ENCODE measurements around the gene PAPPA2. TPM values are rescaled to one million over a fixed set of nuclear protein-coding genes. Genes with fewer than 3 reads are reported as not detected.

Gene PAPPA2
- total and polyA plus RNA-seq, 7 experiments from 2014 or later, result 0.07 to 0.29 (median 0.21) TPM; not detected in 4

DNA sequence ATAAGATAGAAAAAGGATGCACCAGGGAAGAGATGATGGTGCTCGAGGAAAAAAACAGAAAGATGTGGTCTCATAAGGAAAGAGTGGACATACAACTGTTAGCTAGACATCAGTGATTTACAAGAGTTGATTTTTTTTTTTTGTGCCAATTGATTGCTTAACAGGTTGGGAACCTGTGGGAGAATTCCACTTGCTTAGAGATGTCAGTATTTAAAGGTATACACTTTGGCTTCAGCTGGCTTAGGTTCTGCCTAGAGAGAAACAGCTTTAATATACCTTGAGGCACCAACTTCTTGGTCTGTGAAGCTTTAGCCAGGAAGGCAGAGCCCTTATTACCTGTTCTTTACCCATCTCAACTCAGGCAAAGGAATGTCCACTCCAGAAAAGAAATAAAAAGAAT lies 303.8 kb downstream of the PAPPA2 start:
- Histone ChIP-seq H3K4me1 (ENCODE audit: control insufficient read depth in 2 of 2, insufficient read depth in 2 of 2, low read length in 2 of 2) (no peaks in the 10 kb centered on the region), H3K36me3 (ENCODE audit: control insufficient read depth in 2 of 3, insufficient read depth in 3 of 3, low read length in 3 of 3) (no peaks in the 10 kb centered on the region), H3K9me3 (ENCODE audit: control insufficient read depth in 2 of 3, low read length in 3 of 3) (no peaks in the 10 kb centered on the region), H3K27ac (ENCODE audit: low read depth, low read length) (no peak overlapping the region), H3K27me3 (ENCODE audit: control insufficient read depth in 2 of 2, insufficient read depth in 2 of 2, low read length in 2 of 2) (no peaks in the 10 kb centered on the region), H3K4me3 (ENCODE audit: low read length) (no peak overlapping the region)
- ATAC-seq (no peak), DNase-seq (no peak)
- Mint-ChIP-seq H3K27ac (no peak overlapping the region), H3K4me1 (no peaks in the 10 kb centered on the region), H3K36me3 (no peaks in the 10 kb centered on the region), H3K4me3 (no peak overlapping the region), H3K9me3 (peaks cover 0 to 9% (median 3%) of the 10 kb centered on the region in 11 donors), H3K27me3 (peaks cover 0 to 18% (median 4%) of the 10 kb centered on the region in 5 donors)
- intact Hi-C loops (cut with micrococcal nuclease), result no loop called here
- POLR2A ChIA-PET, result no interaction called here
- CTCF ChIA-PET, result interaction anchor here (0.7 kb wide), 1 partner anchor 141 kb away, joined by 3 read pairs; no protein-coding TSS in a partner anchor

- H3K4me3 Mint-ChIP-seq, result no peak overlapping the region
Observed at GRCh38 chr1:176767714-176768136, 304.8 kb downstream of the PAPPA2 start.

DNA sequence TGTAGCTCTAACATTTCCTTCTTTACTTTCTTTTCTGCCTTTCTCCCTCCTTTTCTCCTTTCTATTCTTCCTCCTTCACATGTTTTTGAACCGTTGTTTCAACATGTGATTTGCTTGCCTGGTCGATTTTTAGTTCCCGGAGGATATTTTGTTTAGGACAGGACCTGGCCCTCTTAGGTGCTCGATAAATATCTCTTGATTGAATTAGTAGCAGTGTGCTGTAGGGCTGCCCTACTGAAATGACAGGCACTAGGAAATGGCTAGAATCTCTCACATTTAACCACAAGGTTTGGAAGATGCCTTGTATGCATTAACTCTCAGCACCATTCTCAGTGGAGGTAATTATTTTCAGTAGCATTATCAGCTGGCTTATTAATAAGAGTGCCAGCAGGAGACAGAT lies 305.6 kb downstream of the PAPPA2 start:
- Mint-ChIP-seq H3K4me3 (no peak overlapping the region), H3K9me3 (peaks cover 0 to 9% (median 3%) of the 10 kb centered on the region in 11 donors), H3K27ac (peak overlapping the region in 1 of 9 donors; percentile 20), H3K36me3 (no peaks in the 10 kb centered on the region), H3K27me3 (peaks cover 0 to 18% (median 4%) of the 10 kb centered on the region in 5 donors), H3K4me1 (no peaks in the 10 kb centered on the region)
- Histone ChIP-seq H3K4me3 (ENCODE audit: low read length) (no peak overlapping the region), H3K27me3 (ENCODE audit: control insufficient read depth in 2 of 2, insufficient read depth in 2 of 2, low read length in 2 of 2) (no peaks in the 10 kb centered on the region), H3K4me1 (ENCODE audit: control insufficient read depth in 2 of 2, insufficient read depth in 2 of 2, low read length in 2 of 2) (no peaks in the 10 kb centered on the region), H3K27ac (ENCODE audit: low read depth, low read length) (no peak overlapping the region), H3K36me3 (ENCODE audit: control insufficient read depth in 2 of 3, insufficient read depth in 3 of 3, low read length in 3 of 3) (no peaks in the 10 kb centered on the region), H3K9me3 (ENCODE audit: control insufficient read depth in 2 of 3, low read length in 3 of 3) (no peaks in the 10 kb centered on the region)
- ATAC-seq (no peak), DNase-seq (no peak)
- intact Hi-C loops (cut with micrococcal nuclease), result no loop called here
- ChIA-PET POLR2A (no interaction called here), CTCF (no interaction called here)

More at GRCh38 chr1:176767714-176768136, 304.8 kb downstream of the PAPPA2 start:
- intact Hi-C loops (cut with micrococcal nuclease), result no loop called here
- H3K4me1 ChIP-seq (ENCODE audit: control insufficient read depth in 2 of 2, insufficient read depth in 2 of 2, low read length in 2 of 2), result no peaks in the 10 kb centered on the region
- H3K27ac ChIP-seq (ENCODE audit: low read depth, low read length), result no peak overlapping the region
- POLR2A ChIA-PET, result no interaction called here
- no peaks in the 10 kb centered on the region for H3K36me3 Mint-ChIP-seq
- H3K36me3 ChIP-seq (ENCODE audit: control insufficient read depth in 2 of 3, insufficient read depth in 3 of 3, low read length in 3 of 3), result no peaks in the 10 kb centered on the region
- DNase-seq, result no peak
- H3K9me3 Mint-ChIP-seq, result peaks cover 0 to 9% (median 2%) of the 10 kb centered on the region in 11 donors
- H3K9me3 ChIP-seq (ENCODE audit: control insufficient read depth in 2 of 3, low read length in 3 of 3), result no peaks in the 10 kb centered on the region
- H3K27ac Mint-ChIP-seq, result no peak overlapping the region
- H3K27me3 ChIP-seq (ENCODE audit: control insufficient read depth in 2 of 2, insufficient read depth in 2 of 2, low read length in 2 of 2), result no peaks in the 10 kb centered on the region
- no peak for ATAC-seq
- H3K4me3 ChIP-seq (ENCODE audit: low read length), result no peak overlapping the region
- CTCF ChIA-PET, result no interaction called here
- H3K4me1 Mint-ChIP-seq, result no peaks in the 10 kb centered on the region
- H3K27me3 Mint-ChIP-seq, result peaks cover 0 to 18% (median 4%) of the 10 kb centered on the region in 5 donors

DNA sequence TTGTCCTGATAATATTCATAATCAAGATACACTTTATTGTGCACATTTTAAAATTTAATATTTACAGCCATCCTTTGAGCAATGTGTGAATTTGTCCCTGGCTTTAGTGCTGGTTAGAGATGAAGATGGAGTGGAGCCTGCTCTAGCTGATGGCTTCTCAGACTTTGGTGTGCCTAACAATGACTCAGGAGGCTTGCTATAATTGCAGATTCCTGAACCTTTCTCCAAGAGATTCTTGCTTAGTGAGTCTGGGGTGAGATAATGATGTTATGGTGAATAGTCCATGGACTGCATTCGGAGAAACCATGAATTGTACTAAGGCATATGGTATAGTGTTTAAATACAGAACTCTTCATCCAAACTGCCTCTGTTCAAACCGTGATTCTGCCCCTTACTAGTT lies 307.1 kb downstream of the PAPPA2 start:
- Mint-ChIP-seq H3K9me3 (peaks cover 0 to 11% (median 3%) of the 10 kb centered on the region in 11 donors), H3K27me3 (peaks cover 0 to 22% (median 4%) of the 10 kb centered on the region in 5 donors), H3K36me3 (peaks cover 0 to 5% (median 0%) of the 10 kb centered on the region in 5 donors), H3K4me3 (no peak overlapping the region), H3K4me1 (no peaks in the 10 kb centered on the region), H3K27ac (no peak overlapping the region)
- no peaks in the 10 kb centered on the region for H3K4me1 ChIP-seq (ENCODE audit: control insufficient read depth in 2 of 2, insufficient read depth in 2 of 2, low read length in 2 of 2)
- CTCF ChIA-PET, result no interaction called here
- no peak overlapping the region for H3K4me3 ChIP-seq (ENCODE audit: low read length)
- no peaks in the 10 kb centered on the region for H3K36me3 ChIP-seq (ENCODE audit: control insufficient read depth in 2 of 3, insufficient read depth in 3 of 3, low read length in 3 of 3)
- intact Hi-C loops (cut with micrococcal nuclease), result no loop called here
- no peaks in the 10 kb centered on the region for H3K9me3 ChIP-seq (ENCODE audit: control insufficient read depth in 2 of 3, low read length in 3 of 3)
- POLR2A ChIA-PET, result no interaction called here
- ATAC-seq (no peak), DNase-seq (no peak)
- H3K27me3 ChIP-seq (ENCODE audit: control insufficient read depth in 2 of 2, insufficient read depth in 2 of 2, low read length in 2 of 2), result no peaks in the 10 kb centered on the region
- no peak overlapping the region for H3K27ac ChIP-seq (ENCODE audit: low read depth, low read length)

- H3K36me3 Mint-ChIP-seq, result peaks cover 0 to 5% (median 0%) of the 10 kb centered on the region in 5 donors
- ChIA-PET CTCF (no interaction called here), POLR2A (no interaction called here)
- peaks cover 0 to 14% (median 3%) of the 10 kb centered on the region in 11 donors for H3K9me3 Mint-ChIP-seq
- Histone ChIP-seq H3K27me3 (ENCODE audit: control insufficient read depth in 2 of 2, insufficient read depth in 2 of 2, low read length in 2 of 2) (no peaks in the 10 kb centered on the region), H3K4me3 (ENCODE audit: low read length) (no peak overlapping the region), H3K27ac (ENCODE audit: low read depth, low read length) (no peak overlapping the region), H3K9me3 (ENCODE audit: control insufficient read depth in 2 of 3, low read length in 3 of 3) (no peaks in the 10 kb centered on the region), H3K36me3 (ENCODE audit: control insufficient read depth in 2 of 3, insufficient read depth in 3 of 3, low read length in 3 of 3) (no peaks in the 10 kb centered on the region), H3K4me1 (ENCODE audit: control insufficient read depth in 2 of 2, insufficient read depth in 2 of 2, low read length in 2 of 2) (no peaks in the 10 kb centered on the region)
- H3K4me1 Mint-ChIP-seq, result no peaks in the 10 kb centered on the region
- DNase-seq, result no peak
- no peak overlapping the region for H3K27ac Mint-ChIP-seq
- no peak for ATAC-seq
- peaks cover 0 to 17% (median 5%) of the 10 kb centered on the region in 5 donors for H3K27me3 Mint-ChIP-seq
- intact Hi-C loops (cut with micrococcal nuclease), result no loop called here
- H3K4me3 Mint-ChIP-seq, result no peak overlapping the region
Observed at GRCh38 chr1:176773038-176773437, 310.1 kb downstream of the PAPPA2 start.

- ChIA-PET CTCF (no interaction called here), POLR2A (no interaction called here)
- no peak overlapping the region for H3K4me3 ChIP-seq (ENCODE audit: low read length)
- peaks cover 0 to 5% (median 0%) of the 10 kb centered on the region in 5 donors for H3K36me3 Mint-ChIP-seq
- H3K27ac Mint-ChIP-seq, result no peak overlapping the region
- no peaks in the 10 kb centered on the region for H3K27me3 ChIP-seq (ENCODE audit: control insufficient read depth in 2 of 2, insufficient read depth in 2 of 2, low read length in 2 of 2)
- DNase-seq, result no peak
- H3K27ac ChIP-seq (ENCODE audit: low read depth, low read length), result no peak overlapping the region
- no peak overlapping the region for H3K4me3 Mint-ChIP-seq
- no peak for ATAC-seq
- no peaks in the 10 kb centered on the region for H3K36me3 ChIP-seq (ENCODE audit: control insufficient read depth in 2 of 3, insufficient read depth in 3 of 3, low read length in 3 of 3)
- peaks cover 0 to 9% (median 5%) of the 10 kb centered on the region in 5 donors for H3K27me3 Mint-ChIP-seq
- intact Hi-C loops (cut with micrococcal nuclease), result no loop called here
- peaks cover 0 to 14% (median under 1%) of the 10 kb centered on the region in 11 donors for H3K9me3 Mint-ChIP-seq
- no peaks in the 10 kb centered on the region for H3K4me1 ChIP-seq (ENCODE audit: control insufficient read depth in 2 of 2, insufficient read depth in 2 of 2, low read length in 2 of 2)
- H3K4me1 Mint-ChIP-seq, result no peaks in the 10 kb centered on the region
- H3K9me3 ChIP-seq (ENCODE audit: control insufficient read depth in 2 of 3, low read length in 3 of 3), result no peaks in the 10 kb centered on the region
Observed at GRCh38 chr1:176774224-176774623, 311.2 kb downstream of the PAPPA2 start.

- ChIA-PET CTCF (no interaction called here), POLR2A (no interaction called here)
- Mint-ChIP-seq H3K9me3 (peaks cover 0 to 14% (median 1%) of the 10 kb centered on the region in 11 donors), H3K4me3 (no peak overlapping the region), H3K4me1 (no peaks in the 10 kb centered on the region), H3K27me3 (peaks cover 0 to 6% (median 0%) of the 10 kb centered on the region in 5 donors), H3K36me3 (peaks cover 0 to 5% (median 0%) of the 10 kb centered on the region in 5 donors), H3K27ac (no peak overlapping the region)
- Histone ChIP-seq H3K9me3 (ENCODE audit: control insufficient read depth in 2 of 3, low read length in 3 of 3) (no peaks in the 10 kb centered on the region), H3K36me3 (ENCODE audit: control insufficient read depth in 2 of 3, insufficient read depth in 3 of 3, low read length in 3 of 3) (no peaks in the 10 kb centered on the region), H3K4me3 (ENCODE audit: low read length) (no peak overlapping the region), H3K4me1 (ENCODE audit: control insufficient read depth in 2 of 2, insufficient read depth in 2 of 2, low read length in 2 of 2) (no peaks in the 10 kb centered on the region), H3K27me3 (ENCODE audit: control insufficient read depth in 2 of 2, insufficient read depth in 2 of 2, low read length in 2 of 2) (no peaks in the 10 kb centered on the region), H3K27ac (ENCODE audit: low read depth, low read length) (no peak overlapping the region)
- intact Hi-C loops (cut with micrococcal nuclease), result no loop called here
- no peak for DNase-seq
- no peak for ATAC-seq
Observed at GRCh38 chr1:176775378-176775777, 312.4 kb downstream of the PAPPA2 start.
